Calu3 (cell line): ENCODE data around the gene SNX15. TPM values are rescaled to one million over a fixed set of nuclear protein-coding genes. Genes with fewer than 3 reads are reported as not detected.
"Not testable (repeated sequence)": the region's sequence is repeated elsewhere in the genome, so short reads cannot be mapped to it uniquely, and the experiment has no call there.

Experiments
- BruUV-seq: library from RNA; stranded (reverse); fragments of 400-500 nt; replicated peaks from 2 replicates; lab custom pipeline; 2021; lab: Mats Ljungman, UMichigan
- CTCF ChIA-PET: fragments of 300-600 bp; sonication (Branson Sonifier 250); formaldehyde crosslinking; loops from one replicate; lab custom pipeline; 2022; ENCODE audit warnings: antibody characterized with exemption; lab: Charles Lee
- DNase-seq: peaks from one replicate; pipeline ENCODE4 v3.0.0; 2022
- H3K27ac Mint-ChIP-seq: one replicate; pipeline ENCODE4 v1.8.0; 2022; ENCODE audit warnings: mixed read lengths; ENCODE audit not compliant: unreplicated experiment
- H3K27me3 Mint-ChIP-seq: one replicate; pipeline ENCODE4 v1.8.0; 2022; ENCODE audit warnings: mixed read lengths; ENCODE audit not compliant: unreplicated experiment
- H3K36me3 Mint-ChIP-seq: one replicate; pipeline ENCODE4 v1.8.0; 2022; ENCODE audit warnings: mild to moderate bottlenecking, moderate library complexity, mixed read lengths; ENCODE audit not compliant: insufficient read depth, unreplicated experiment
- H3K4me1 Mint-ChIP-seq: one replicate; pipeline ENCODE4 v1.8.0; 2022; ENCODE audit warnings: mild to moderate bottlenecking, low read depth, mixed read lengths; ENCODE audit not compliant: unreplicated experiment
- H3K4me3 Mint-ChIP-seq: one replicate; pipeline ENCODE4 v1.8.0; 2022; ENCODE audit warnings: mild to moderate bottlenecking, low read depth, moderate library complexity, mixed read lengths; ENCODE audit not compliant: unreplicated experiment
- H3K9me3 Mint-ChIP-seq: one replicate; pipeline ENCODE4 v1.8.0; 2022; ENCODE audit warnings: low read depth, mixed read lengths; ENCODE audit not compliant: unreplicated experiment
- CTCF ChIP-seq: fragments of 200-600 bp; IDR thresholded peaks from one replicate; pipeline ENCODE4 v1.8.0; 2022; ENCODE audit warnings: antibody characterized with exemption; ENCODE audit not compliant: unreplicated experiment
- intact Hi-C: fragments of 100-400 bp; cut with micrococcal nuclease; formaldehyde crosslinking; loops from one replicate; pipeline ENCODE4 v1.10.0; 2022; ENCODE audit not compliant: unreplicated experiment
- total RNA-seq: library from RNA; stranded (reverse); gene quantifications from 2 replicates; pipeline ENCODE4 v1.2.3, GENCODE V29; 2022

Gene SNX15
- total RNA-seq, 1 experiment from 2014 or later = 22.1 TPM

- Mint-ChIP-seq H3K4me1 (peaks cover 21% of the 10 kb centered on the region), H3K27ac (no peak overlapping the region), H3K36me3 (peaks cover 49% of the 10 kb centered on the region), H3K9me3 (no peaks in the 10 kb centered on the region), H3K27me3 (no peaks in the 10 kb centered on the region), H3K4me3 (no peak overlapping the region)
- CTCF ChIA-PET = no interaction called here
- TF ChIP-seq CTCF = no peak
- no TSS peak for BruUV-seq
- DNase-seq = no peak
- intact Hi-C loops = no loop called here
Observed at GRCh38 chr11:65017937-65018336, 9.3 kb upstream of the SNX15 start.

GRCh38 chr11:65019824-65020223 is 7.4 kb upstream of the SNX15 start:
- Mint-ChIP-seq H3K27ac (no peak overlapping the region), H3K27me3 (no peaks in the 10 kb centered on the region), H3K9me3 (no peaks in the 10 kb centered on the region), H3K36me3 (peaks cover 31% of the 10 kb centered on the region), H3K4me3 (no peak overlapping the region), H3K4me1 (peaks cover 15% of the 10 kb centered on the region)
- no peak for DNase-seq
- intact Hi-C loops = no loop called here
- no peak for TF ChIP-seq CTCF
- BruUV-seq = no TSS peak
- CTCF ChIA-PET = no interaction called here

GRCh38 chr11:65021003-65021402 is 6.2 kb upstream of the SNX15 start:
- peaks cover 13% of the 10 kb centered on the region for H3K4me1 Mint-ChIP-seq
- H3K36me3 Mint-ChIP-seq = peaks cover 29% of the 10 kb centered on the region
- H3K4me3 Mint-ChIP-seq = no peak overlapping the region
- TF ChIP-seq CTCF = no peak
- no peaks in the 10 kb centered on the region for H3K9me3 Mint-ChIP-seq
- CTCF ChIA-PET = no interaction called here
- H3K27ac Mint-ChIP-seq = no peak overlapping the region
- no peaks in the 10 kb centered on the region for H3K27me3 Mint-ChIP-seq
- intact Hi-C loops = no loop called here
- DNase-seq = no peak
- BruUV-seq = no TSS peak

GRCh38 chr11:65021509-65021908 is 5.7 kb upstream of the SNX15 start:
- no peak overlapping the region for H3K4me3 Mint-ChIP-seq
- no peak for TF ChIP-seq CTCF
- no peak for DNase-seq
- H3K36me3 Mint-ChIP-seq = peaks cover 28% of the 10 kb centered on the region
- H3K27me3 Mint-ChIP-seq = no peaks in the 10 kb centered on the region
- peaks cover 8% of the 10 kb centered on the region for H3K4me1 Mint-ChIP-seq
- no peak overlapping the region for H3K27ac Mint-ChIP-seq
- intact Hi-C loops = no loop called here
- no TSS peak for BruUV-seq
- CTCF ChIA-PET = no interaction called here
- H3K9me3 Mint-ChIP-seq = no peaks in the 10 kb centered on the region

GRCh38 chr11:65023502-65023901 is 3.7 kb upstream of the SNX15 start:
- H3K27me3 Mint-ChIP-seq, H3K27ac Mint-ChIP-seq, intact Hi-C loops, H3K4me3 Mint-ChIP-seq, CTCF ChIA-PET, BruUV-seq, DNase-seq, H3K9me3 Mint-ChIP-seq: not testable (repeated sequence)
- H3K4me1 Mint-ChIP-seq = peaks cover 16% of the 10 kb centered on the region
- H3K36me3 Mint-ChIP-seq = peaks cover 28% of the 10 kb centered on the region
